ENCODE data around the gene POU3F1.

The POU3F1 gene

GRCh38 chr1:38000529-38001455, 45.8 kb downstream of the POU3F1 start:
- DNase-seq, result no peak

- no peak for DNase-seq
Observed at GRCh38 chr1:38000233-38000528, 46.4 kb downstream of the POU3F1 start.

GRCh38 chr1:37999430-38000232, 47.0 kb downstream of the POU3F1 start:
- DNase-seq, result no peak

GRCh38 chr1:37998913-37999429, 47.6 kb downstream of the POU3F1 start:
- DNase-seq, result no peak

- no peak for DNase-seq
Observed at GRCh38 chr1:37998089-37998808, 48.3 kb downstream of the POU3F1 start.

- no peak for DNase-seq
Observed at GRCh38 chr1:37997256-37998088, 49.1 kb downstream of the POU3F1 start.

GRCh38 chr1:37995751-37996345, 50.7 kb downstream of the POU3F1 start:
- DNase-seq, result no peak

- no peak for DNase-seq
Observed at GRCh38 chr1:37994886-37995566, 51.6 kb downstream of the POU3F1 start.
